Diencephalon (tissue), 1 donor: ENCODE measurements around the gene OR8H1. TPM values are rescaled to one million over a fixed set of nuclear protein-coding genes. Genes with fewer than 3 reads are reported as not detected.

Source experiments
- total RNA-seq: library from RNA; depleted of rRNA; stranded (reverse); fragments of >200 nt; gene quantifications from one replicate; pipeline ENCODE4 v1.2.3, GENCODE V29; 2014

The OR8H1 gene
- not detected for total RNA-seq

GRCh38 chr11:56292154-56292553 lies at the start of gene OR8H1:
Gene OR8H1, minus strand, starts transcription at chr11:56292254. Its CDS starts 1,192 bp downstream, at chr11:56291062.

GRCh38 chr11:56314844-56315243 lies 22.8 kb upstream of the OR8H1 start, which contains the start of gene OR8K3:
Gene OR8K3, plus strand, starts transcription at chr11:56315144. Its CDS starts 3,163 bp downstream, at chr11:56318307.

GRCh38 chr11:56273854-56274253 lies 18.2 kb downstream of the OR8H1 start, which contains the start of gene OR5T1:
Gene OR5T1, plus strand, starts transcription at chr11:56274154. Its CDS starts 1,485 bp downstream, at chr11:56275639.

GRCh38 chr11:56251954-56252353 lies 40.1 kb downstream of the OR8H1 start, which contains the start of gene OR5T3:
Gene OR5T3, plus strand, starts transcription at chr11:56252254. Its CDS starts 0 bp downstream, at chr11:56252254.

Other genes starting within 250 kb of the OR8H1 start
- gene OR8I2, start 198.9 kb downstream of the OR8H1 start, total RNA-seq, result not detected
- not detected for gene OR8H2, start 188.6 kb downstream of the OR8H1 start, total RNA-seq
- gene OR8H3, start 169.9 kb downstream of the OR8H1 start, total RNA-seq, result not detected
- not detected for gene OR8J3, start 152.1 kb downstream of the OR8H1 start, total RNA-seq
- not detected for gene OR8K5, start 131.9 kb downstream of the OR8H1 start, total RNA-seq
- not detected for gene OR5J2, start 115.6 kb downstream of the OR8H1 start, total RNA-seq
- not detected for gene OR5T2, start 58.0 kb downstream of the OR8H1 start, total RNA-seq
- not detected for gene OR5T3, start 40.0 kb downstream of the OR8H1 start, total RNA-seq
- not detected for gene OR5T1, start 18.1 kb downstream of the OR8H1 start, total RNA-seq
- gene OR8K3, start 22.9 kb upstream of the OR8H1 start, total RNA-seq, result not detected
- gene OR8K1, start 53.8 kb upstream of the OR8H1 start, total RNA-seq, result not detected
- gene OR8J1, start 62.0 kb upstream of the OR8H1 start, total RNA-seq, result not detected
- not detected for gene OR8U1, start 83.4 kb upstream of the OR8H1 start, total RNA-seq
- gene OR5AL1, start 120.4 kb upstream of the OR8H1 start, total RNA-seq, result not detected
- not detected for gene OR5M3, start 181.1 kb upstream of the OR8H1 start, total RNA-seq
- gene OR5M8, start 199.1 kb upstream of the OR8H1 start, total RNA-seq, result not detected